NCI-H2196 treated with DMSO at 0.1 percent for 48 hours (cell line): ENCODE data around the gene SPTBN5.

Experiments
- DNase-seq: peaks from one replicate; lab custom pipeline; 2025; ENCODE audit not compliant: unreplicated experiment; lab: John Stamatoyannopoulos, UW

Gene SPTBN5

GRCh38 chr15:41885321-41885720 is 8.5 kb downstream of the SPTBN5 start:
- DNase-seq = no peak

DNA sequence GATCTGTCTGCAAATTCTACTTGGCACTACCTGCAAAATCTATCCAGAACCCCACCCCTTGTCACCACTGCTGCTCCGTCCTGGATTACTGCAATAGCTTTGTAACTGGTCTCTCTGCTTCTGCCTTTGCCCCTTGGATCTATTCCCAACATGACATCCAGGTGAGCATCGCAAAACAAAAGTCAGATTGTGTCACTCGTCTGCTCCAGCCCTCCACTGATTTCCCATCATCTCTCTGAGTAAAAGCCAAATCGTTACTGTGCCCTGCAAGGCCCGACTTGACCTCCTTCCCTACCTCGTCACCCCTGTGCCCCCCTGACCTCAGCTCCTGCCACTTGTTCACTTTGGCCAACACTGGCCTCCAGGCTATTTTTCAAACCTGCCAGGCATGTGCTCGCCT is 9.4 kb downstream of the SPTBN5 start:
- DNase-seq = no peak

DNA sequence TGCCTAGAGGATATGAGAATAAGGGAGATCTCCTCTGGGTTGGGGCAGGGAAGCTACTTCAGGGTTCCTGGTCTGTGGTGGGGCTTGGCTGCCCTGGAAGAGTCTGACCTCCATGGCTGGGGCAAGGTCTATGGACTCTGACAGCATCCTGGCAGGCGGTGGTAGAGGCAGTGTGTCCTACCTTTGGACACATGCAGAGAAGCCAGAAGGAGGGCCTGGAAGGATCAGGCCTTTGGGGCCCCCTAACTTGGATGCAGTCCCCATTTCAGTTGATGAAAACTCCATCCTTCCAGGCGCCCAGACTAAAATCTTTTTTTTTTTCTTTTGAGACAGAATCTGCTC is 10.4 kb downstream of the SPTBN5 start:
- DNase-seq = no peak

- no peak for DNase-seq
These were observed 11.0 kb downstream of the SPTBN5 start for GRCh38 chr15:41882689-41883483.

GRCh38 chr15:41881920-41882688 is 11.7 kb downstream of the SPTBN5 start:
- DNase-seq = no peak

GRCh38 chr15:41881550-41881919 is 12.3 kb downstream of the SPTBN5 start:
- DNase-seq = no peak

- DNase-seq = no peak
These were observed 12.8 kb downstream of the SPTBN5 start for GRCh38 chr15:41881086-41881485.

DNA sequence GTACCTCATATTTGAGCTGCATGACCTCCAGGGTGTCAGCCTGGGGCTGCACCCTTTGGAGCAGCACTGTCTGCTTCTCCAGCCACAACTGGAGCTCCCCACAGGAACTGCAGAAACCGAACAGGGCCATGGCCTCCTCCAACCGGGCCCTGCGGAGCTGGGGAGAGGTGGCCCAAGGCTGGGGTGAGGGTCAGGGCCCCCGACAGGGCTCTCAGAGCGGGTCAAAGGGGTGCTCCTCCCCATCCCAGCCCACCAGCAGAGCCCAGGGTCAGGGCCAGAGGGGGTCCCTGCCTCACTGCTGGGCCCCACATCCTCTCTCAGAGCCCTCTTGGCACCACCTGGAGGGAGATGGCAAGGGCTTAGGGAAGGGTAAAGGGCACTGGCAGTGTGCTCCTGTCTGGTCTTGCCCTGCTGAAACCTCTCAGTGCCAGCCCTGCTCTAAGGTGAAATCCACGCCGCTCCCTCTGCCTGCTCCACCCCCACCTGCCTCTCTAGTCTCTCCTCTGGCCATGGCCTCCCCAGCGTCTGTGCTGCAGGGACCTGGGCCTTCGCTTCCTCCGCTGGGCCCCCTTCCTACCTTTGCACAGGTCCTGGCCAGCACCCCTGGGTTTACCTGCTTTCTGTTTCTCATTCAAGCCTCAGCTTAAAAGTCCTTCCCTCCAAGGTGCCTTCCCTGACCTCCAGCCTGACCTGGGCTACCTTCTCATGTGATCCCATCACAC is 13.5 kb downstream of the SPTBN5 start:
- DNase-seq = no peak

DNA sequence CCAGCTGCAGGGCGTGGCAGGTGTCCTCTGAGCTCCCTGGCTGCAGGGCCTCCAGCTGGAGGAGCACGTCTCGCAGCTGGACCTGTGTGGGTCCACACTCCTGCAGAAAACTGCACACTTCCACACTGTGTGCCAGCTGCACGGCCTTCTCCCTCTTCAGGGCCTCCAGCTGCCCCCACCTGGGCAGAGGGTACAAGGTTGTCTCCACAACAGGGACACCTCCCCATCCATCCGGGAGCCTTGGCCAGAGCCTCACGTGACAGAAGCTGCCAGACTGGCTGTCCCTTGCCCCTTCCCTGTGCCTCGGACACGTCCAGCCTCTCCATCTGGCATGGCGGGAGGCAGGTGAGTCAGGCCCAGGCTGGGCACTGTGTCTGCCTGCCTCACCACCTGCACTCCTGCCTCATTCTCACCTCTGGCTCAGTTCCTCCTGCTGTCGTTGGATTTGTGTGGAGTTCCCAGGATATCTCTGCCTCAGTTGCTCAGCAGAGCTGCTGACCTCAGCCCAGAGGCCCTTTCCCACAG is 14.5 kb downstream of the SPTBN5 start:
- DNase-seq = no peak

- DNase-seq = no peak
These were observed 15.5 kb downstream of the SPTBN5 start for GRCh38 chr15:41878355-41878699.

- no peak for DNase-seq
These were observed 16.1 kb downstream of the SPTBN5 start for GRCh38 chr15:41877631-41878354.

GRCh38 chr15:41876689-41877088 is 17.2 kb downstream of the SPTBN5 start:
- no peak for DNase-seq

GRCh38 chr15:41876007-41876406 is 17.8 kb downstream of the SPTBN5 start:
- no peak for DNase-seq

- no peak for DNase-seq
These were observed 19.1 kb downstream of the SPTBN5 start for GRCh38 chr15:41874736-41875135.

- DNase-seq = peak; percentile 20
These were observed 20.1 kb downstream of the SPTBN5 start for GRCh38 chr15:41873711-41874110.

DNA sequence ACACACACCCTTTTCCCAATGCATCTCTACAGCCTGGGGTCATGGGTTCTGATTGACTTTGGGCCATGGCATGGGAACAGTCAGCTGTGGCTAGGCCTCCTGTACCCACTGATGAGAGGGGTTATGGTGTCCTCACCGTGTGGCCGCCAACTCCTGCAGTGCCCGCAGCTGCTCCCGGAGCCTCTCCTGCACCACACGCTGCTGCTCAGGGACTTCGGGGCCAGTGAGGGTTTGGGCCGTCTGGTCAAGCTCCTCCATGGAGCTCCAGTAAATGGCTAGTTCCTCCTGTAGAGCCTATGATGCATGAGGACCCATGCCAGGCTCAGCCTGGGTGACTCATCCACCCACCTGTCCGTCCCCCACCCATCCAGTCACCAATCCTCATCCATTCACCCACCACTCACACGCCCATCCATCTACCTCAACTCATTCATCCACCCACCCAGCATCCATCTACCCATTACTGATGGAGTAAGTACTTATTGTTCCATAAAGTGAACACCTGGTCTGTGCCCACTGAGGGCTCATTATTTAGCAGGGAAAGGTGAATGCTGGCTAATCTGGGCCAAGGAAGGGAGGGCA is 21.6 kb downstream of the SPTBN5 start:
- DNase-seq = no peak

DNA sequence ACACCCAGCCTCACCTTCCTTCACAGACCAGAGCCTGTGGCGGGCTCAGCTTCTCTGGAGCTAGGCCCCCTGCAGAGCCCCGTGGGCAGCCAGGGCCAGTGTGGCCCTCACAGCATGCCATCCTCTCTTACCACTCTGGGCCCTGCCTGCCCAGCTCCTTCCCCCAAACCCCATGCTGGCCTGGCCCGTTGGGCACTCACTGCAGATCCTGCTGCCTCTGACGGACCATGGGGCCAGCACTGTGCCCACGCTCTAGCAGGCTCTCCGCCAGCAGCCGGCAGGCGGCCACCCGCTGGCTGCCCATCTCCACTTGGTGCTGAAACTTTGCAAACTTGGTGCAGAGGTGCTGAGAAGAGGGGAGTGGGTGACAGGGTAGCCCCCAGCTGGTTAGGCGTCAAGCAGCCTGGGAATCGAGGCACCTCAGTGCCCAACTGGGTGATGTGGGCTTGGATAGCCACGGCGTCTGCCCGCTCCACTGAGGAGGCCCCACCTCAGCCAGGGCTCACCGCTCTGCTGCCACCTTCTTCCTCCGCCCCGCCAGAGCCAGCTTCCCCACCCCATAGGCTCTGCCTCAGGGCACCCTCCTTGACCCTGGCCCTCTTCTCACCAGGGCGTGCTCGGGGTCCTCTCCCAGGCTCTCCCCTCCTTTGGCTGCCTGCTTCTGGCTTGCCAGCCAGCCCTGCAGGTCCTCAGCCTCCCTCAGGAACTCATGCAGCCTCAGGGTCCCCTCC is 22.5 kb downstream of the SPTBN5 start:
- no peak for DNase-seq

- no peak for DNase-seq
These were observed 23.2 kb downstream of the SPTBN5 start for GRCh38 chr15:41870689-41871081.

DNA sequence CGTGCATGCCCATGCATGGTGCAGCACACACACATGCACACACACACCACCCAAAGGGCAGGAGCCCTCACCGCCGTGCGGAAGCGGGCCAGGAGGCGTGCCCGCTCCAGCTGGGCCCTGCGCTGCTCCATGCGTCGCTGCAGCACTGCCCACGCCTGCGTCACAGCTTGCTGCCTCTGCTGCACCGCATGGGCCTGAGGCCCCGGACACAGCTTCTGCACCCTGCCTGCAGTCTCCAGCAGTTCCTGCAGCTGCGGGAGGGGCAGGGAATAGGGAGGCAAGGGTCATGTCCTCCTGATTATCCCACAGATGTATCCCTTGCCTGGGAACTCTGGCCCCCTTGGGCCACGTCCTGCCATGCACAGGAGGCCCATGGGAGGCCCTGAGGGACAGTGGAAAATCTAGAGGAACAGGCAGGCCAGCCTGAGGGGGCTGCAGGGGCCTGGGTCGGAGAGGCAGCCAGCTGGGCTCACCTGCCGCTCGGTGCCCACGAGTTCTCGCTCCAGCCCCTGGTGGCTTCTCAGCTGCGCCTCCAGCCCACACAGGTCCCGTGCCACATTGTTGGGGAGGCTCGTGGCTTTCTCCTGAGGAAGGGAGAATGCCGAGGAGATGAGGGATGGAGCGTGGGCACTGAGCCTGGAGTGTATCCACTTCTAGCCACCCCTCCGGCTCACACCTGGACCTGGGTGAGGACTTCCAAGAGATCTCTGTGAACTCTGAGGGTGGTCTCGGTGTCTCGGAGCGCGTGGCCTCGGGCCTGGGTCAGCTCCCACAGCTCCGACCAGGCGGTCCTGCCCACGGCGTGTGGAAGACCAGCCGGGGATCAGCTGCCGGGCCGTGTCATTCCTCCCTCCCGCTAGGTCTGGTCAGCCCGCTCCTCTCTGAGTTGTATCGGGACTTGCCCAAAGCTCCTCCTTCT is 23.8 kb downstream of the SPTBN5 start:
- DNase-seq = no peak
